ENCODE data around the gene MMP12.

DNA sequence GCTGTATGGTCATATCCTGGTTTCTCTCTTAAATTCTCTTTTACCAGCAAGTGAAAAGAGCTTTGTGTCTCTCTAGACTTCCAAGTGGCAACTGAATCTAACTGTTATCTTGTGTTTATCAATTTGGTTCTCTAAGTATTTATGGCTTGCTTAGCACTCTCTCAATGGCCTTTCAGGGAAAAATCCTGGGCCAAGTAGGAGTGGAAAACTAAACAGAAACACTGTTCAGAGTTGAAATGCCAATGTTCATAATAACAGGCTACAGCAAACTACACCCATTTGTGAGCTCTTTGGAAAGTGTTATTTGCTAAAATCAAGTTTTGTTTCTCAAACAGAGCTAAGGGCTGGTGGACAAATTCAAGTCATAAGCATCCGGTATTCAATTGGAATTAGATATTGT is 10.1 kb downstream of the MMP12 start:
- no peak for TF ChIP-seq EZH2phosphoT487 (IDR thresholded peaks at IDR 0.05; ENCODE audit: low read depth)
- TF ChIP-seq, protein P1, sequence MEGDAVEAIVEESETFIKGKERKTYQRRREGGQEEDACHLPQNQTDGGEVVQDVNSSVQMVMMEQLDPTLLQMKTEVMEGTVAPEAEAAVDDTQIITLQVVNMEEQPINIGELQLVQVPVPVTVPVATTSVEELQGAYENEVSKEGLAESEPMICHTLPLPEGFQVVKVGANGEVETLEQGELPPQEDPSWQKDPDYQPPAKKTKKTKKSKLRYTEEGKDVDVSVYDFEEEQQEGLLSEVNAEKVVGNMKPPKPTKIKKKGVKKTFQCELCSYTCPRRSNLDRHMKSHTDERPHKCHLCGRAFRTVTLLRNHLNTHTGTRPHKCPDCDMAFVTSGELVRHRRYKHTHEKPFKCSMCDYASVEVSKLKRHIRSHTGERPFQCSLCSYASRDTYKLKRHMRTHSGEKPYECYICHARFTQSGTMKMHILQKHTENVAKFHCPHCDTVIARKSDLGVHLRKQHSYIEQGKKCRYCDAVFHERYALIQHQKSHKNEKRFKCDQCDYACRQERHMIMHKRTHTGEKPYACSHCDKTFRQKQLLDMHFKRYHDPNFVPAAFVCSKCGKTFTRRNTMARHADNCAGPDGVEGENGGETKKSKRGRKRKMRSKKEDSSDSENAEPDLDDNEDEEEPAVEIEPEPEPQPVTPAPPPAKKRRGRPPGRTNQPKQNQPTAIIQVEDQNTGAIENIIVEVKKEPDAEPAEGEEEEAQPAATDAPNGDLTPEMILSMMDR (IDR thresholded peaks at IDR 0.05; ENCODE audit: low read depth, low read length), result no peak
